Fibroblast of the aortic adventitia (primary cell): ENCODE measurements around the gene INTS15. TPM values are rescaled to one million over a fixed set of nuclear protein-coding genes. Genes with fewer than 3 reads are reported as not detected.

ENCODE experiments used
- DNase-seq: peaks from one replicate; pipeline ENCODE4 v3.0.0-alpha.2; 2010; ENCODE audit warnings: low read depth
- H3K4me3 ChIP-seq: 2 replicates; pipeline ENCODE4 v1.5.1; 2011; ENCODE audit warnings: low read depth, mild to moderate bottlenecking, control low read depth, low read length, moderate library complexity
- CTCF ChIP-seq: IDR thresholded peaks from 2 replicates; pipeline ENCODE4 v1.5.1; 2011; ENCODE audit warnings: mild to moderate bottlenecking, low read length, control low read depth, inconsistent platforms; ENCODE audit not compliant: insufficient read depth
- total RNA-seq: library from RNA; depleted of rRNA; stranded (reverse); fragments of >200 nt; gene quantifications from 2 replicates; pipeline ENCODE4 v1.2.3, GENCODE V29; 2012; ENCODE audit warnings: low replicate concordance

The INTS15 gene
- total RNA-seq, 1 donor = 10.8 TPM

GRCh38 chr7:6650086-6650485 lies 60.3 kb downstream of the INTS15 start:
- DNase-seq = no peak
- no peak for TF ChIP-seq CTCF
- H3K4me3 ChIP-seq = no peak overlapping the region

GRCh38 chr7:6650521-6651011 lies 60.7 kb downstream of the INTS15 start:
- TF ChIP-seq CTCF = no peak
- DNase-seq = no peak

GRCh38 chr7:6651851-6652445 lies 62.1 kb downstream of the INTS15 start:
- DNase-seq = no peak
- no peak overlapping the region for H3K4me3 ChIP-seq
- no peak for TF ChIP-seq CTCF

More at GRCh38 chr7:6650521-6651011, 60.7 kb downstream of the INTS15 start:
- H3K4me3 ChIP-seq = no peak overlapping the region

GRCh38 chr7:6652446-6653011 lies 62.7 kb downstream of the INTS15 start:
- H3K4me3 ChIP-seq = no peak overlapping the region
- no peak for TF ChIP-seq CTCF
- DNase-seq = no peak

- no peak for DNase-seq
- no peak overlapping the region for H3K4me3 ChIP-seq
- no peak for TF ChIP-seq CTCF
These were observed 63.5 kb downstream of the INTS15 start for GRCh38 chr7:6653071-6654003.

- H3K4me3 ChIP-seq = no peak overlapping the region
- DNase-seq = no peak
- no peak for TF ChIP-seq CTCF
These were observed 64.5 kb downstream of the INTS15 start for GRCh38 chr7:6654113-6654841.
